LNCAP (cell line): Measurements from ENCODE around the gene SUPT3H.

ENCODE experiments used
- TF ChIP-seq, protein P1 (sequence below): fragments of 450-650 bp; IDR thresholded peaks from 2 replicates; pipeline ENCODE4 v1.5.1; 2017; ENCODE audit warnings: mild to moderate bottlenecking

Gene SUPT3H

DNA sequence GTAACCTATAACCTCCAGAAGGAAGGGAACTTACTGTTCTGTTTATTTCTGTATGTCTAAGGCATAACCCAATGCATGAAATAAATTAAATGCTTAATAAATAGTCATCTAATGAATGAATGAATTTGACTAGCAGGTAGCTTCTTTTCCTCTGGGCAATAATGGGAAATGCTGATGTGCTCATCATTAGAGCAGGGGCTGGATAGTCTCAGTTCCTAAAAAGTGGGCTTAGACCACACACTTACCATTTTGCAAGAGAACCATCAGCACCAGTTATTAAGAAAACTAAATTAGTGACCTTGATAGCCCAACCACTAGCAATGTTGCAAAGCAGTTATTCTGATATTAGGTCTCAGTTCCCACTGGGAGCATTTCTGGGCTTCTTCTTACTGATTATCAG lies 540.5 kb downstream of the SUPT3H start:
- TF ChIP-seq, protein P1, sequence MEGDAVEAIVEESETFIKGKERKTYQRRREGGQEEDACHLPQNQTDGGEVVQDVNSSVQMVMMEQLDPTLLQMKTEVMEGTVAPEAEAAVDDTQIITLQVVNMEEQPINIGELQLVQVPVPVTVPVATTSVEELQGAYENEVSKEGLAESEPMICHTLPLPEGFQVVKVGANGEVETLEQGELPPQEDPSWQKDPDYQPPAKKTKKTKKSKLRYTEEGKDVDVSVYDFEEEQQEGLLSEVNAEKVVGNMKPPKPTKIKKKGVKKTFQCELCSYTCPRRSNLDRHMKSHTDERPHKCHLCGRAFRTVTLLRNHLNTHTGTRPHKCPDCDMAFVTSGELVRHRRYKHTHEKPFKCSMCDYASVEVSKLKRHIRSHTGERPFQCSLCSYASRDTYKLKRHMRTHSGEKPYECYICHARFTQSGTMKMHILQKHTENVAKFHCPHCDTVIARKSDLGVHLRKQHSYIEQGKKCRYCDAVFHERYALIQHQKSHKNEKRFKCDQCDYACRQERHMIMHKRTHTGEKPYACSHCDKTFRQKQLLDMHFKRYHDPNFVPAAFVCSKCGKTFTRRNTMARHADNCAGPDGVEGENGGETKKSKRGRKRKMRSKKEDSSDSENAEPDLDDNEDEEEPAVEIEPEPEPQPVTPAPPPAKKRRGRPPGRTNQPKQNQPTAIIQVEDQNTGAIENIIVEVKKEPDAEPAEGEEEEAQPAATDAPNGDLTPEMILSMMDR, result no peak

DNA sequence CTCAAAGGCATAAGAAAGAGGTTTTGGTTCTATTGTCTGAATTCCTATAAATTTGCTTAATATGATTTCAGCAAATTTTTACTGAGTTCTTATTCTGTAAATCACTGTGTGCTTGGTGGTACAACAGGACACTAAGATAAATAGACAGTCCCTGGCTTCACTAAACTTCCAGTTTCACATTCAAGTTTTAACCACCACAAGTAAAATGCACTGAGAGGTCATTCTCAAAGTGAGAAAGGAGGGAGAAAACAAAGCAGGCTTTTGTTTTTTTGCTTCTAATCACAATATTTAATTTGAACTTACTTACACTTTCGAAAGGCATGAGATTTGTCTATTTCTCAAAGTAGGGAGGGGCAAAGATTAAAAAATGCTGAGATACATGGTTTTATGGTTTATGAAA lies 544.5 kb downstream of the SUPT3H start:
- TF ChIP-seq, protein P1, result no peak

DNA sequence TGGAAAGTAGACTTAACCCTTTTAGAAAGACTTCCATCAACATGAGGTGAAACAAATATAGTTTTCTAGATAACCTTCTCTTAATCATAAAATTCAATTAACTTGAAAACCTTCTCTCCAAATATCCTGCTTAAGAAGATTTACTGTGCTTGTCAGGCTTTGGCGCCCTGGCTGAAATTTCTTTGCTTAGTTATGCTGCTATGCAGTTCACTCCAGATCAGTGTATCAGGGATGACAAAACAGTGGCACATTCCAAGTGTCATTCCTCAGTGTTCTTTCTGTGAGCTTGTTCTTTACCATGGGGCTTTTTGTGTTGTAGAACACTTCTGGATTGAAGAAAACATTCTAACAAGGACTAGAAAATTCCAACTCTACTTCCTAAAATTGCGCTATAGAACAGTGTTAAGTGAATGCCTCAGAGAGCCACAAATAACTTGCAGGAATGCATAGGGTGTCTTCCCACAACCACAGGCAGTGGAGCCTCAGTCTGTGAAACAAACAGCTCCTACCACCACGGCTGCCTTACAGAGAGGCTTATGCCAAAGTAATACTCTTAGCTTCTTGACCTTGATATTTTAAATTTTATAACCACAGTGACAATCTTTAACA lies 546.6 kb downstream of the SUPT3H start:
- TF ChIP-seq, protein P1, result no peak

DNA sequence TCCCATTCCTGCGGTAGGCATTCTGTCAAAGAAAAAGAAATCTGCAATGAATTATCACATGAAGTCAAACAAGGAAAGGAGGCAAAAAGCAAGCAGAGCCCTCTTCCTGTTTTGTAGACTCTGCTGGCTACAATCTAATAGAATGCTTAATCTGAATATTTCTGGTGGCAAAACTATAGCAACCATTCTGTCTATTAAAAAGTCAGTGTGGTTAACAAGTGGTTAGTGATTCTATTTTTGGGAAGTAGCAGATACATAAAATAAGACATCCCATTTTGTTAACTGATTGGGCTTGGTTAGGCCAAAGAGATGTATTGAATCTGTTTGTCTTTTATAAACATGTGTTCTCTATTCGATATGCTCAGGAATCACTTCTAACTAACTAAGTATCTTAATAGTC lies 547.9 kb downstream of the SUPT3H start:
- TF ChIP-seq, protein P1, result no peak

DNA sequence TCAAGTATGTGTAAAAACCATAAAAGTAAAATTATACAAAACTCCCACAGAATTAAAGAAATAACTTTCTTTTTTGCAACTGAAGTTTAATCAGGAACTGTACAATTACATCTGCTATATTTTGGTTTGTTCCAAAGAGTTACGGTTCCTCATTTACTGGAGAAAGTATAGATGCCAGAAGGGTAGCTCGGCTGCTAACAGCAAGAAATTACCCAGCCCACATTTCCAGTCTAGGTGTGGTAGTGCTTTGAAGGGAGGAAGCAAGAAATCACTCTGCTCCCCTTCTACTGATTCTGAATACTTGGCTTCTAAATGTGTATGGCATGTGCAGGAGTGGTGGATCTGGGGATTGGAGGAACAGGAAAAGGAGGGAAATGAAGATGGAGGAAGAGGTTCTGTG lies 549.0 kb downstream of the SUPT3H start:
- TF ChIP-seq, protein P1, result no peak

DNA sequence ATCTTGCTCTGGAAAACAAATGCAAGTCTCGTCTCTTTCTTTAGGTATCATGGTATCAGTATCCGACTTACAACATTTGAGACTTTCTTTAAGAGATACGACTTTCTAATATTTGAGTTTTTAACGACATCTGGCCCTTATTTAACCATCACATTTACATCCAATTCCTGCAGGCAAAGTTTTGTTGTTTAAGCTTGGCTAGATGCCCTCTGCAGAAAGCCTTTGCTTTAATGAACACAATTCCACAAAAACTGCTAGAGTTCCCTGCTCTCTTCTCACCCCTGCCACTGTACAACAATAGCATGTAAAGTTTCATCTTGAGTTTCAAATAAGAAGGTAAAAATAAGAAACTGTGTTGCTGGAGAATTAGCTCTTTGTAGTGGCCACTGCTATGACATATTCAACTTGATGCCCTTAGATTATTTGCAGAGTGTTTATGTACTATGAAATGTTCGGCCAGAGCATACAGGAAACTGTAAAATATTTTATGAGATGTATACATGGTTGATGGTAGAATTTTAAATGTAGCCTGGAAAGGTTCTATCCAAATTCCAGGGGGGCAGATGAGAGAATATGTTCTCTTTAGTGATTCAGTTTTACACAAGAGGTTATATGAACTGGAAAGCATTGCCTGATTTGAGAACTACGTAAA lies 551.6 kb downstream of the SUPT3H start:
- TF ChIP-seq, protein P1, result no peak

DNA sequence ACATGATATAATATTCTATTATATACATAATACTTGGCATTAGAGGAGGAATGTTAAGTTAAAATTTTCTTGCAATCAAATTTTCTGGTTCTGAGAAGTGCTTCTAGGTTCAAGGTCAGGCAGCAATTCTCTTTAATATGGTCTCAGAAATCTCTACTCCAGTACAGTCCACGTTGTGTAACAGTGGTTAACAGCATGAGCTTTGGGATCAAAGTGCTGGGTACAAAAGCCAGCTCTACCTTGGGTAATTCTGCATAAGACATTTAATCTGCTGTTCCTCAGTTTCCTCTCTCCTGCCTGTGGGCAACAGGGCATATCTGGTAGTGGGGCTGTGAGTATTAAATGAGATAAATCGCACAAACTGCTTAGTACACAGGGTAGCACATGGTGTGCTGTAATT lies 552.5 kb downstream of the SUPT3H start:
- TF ChIP-seq, protein P1, result no peak
